HL-60/S4 (cell line): ENCODE measurements around the gene FTO.

Experiments
- in situ Hi-C: fragments of 300-500 bp; cut with MboI; formaldehyde crosslinking; loops from 2 replicates; pipeline ENCODE4 v1.14.3; 2022; ENCODE audit warnings: low sequenced_read_pairs

FTO gene

DNA sequence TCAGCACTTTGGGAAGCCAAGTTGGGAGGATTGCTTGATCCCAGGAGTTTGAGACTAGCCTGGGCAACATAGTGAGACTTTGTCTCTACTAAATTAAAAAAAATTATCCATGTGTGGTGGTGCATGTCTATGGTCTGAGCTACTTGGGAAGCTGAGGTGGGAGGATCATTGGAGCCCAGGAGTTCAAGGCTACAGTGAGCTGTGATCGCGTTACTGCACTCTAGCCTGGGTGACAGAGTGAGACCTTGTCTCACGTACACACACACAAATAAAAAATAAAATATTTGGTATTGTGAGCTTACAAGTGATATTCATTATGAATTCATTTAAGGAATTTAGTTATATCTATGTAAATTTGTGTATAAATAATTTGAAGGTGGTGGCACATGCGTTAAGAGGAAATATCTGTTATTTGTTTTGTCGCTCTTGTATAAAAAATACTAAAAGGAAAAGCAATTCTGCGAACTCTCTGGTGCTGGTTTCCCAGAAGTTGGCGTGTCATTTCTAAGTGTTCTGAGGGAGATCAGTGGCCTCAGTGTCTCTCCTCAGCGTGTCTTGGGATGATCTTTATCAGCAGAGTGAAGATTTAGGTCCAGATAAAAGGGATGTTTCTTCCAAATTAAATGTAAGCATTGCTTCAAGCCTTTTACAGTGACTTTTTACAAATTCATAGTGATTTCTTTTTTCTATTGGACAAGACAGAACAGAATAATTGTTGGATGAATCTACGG, 187.6 kb downstream of the FTO start:
- in situ Hi-C loops, result no loop called here

DNA sequence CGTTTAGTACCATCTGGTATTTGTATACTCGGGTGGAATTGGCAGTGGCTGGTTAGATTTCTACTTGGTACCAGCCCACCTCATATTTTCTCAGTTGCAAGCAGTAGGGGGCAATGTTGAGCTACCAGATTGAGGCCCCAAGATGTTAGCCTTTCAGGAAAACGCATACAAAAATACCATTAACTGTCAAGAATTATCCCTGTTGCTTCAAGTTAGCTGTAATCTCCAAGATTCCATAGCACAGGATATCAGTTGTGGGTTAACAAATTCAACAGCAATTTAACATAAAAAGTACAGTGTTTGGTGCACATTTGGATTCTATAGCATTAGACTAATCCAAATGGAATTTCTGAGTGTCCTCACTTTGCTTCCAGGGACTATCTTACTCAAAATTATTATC, 188.2 kb downstream of the FTO start:
- in situ Hi-C loops, result no loop called here

DNA sequence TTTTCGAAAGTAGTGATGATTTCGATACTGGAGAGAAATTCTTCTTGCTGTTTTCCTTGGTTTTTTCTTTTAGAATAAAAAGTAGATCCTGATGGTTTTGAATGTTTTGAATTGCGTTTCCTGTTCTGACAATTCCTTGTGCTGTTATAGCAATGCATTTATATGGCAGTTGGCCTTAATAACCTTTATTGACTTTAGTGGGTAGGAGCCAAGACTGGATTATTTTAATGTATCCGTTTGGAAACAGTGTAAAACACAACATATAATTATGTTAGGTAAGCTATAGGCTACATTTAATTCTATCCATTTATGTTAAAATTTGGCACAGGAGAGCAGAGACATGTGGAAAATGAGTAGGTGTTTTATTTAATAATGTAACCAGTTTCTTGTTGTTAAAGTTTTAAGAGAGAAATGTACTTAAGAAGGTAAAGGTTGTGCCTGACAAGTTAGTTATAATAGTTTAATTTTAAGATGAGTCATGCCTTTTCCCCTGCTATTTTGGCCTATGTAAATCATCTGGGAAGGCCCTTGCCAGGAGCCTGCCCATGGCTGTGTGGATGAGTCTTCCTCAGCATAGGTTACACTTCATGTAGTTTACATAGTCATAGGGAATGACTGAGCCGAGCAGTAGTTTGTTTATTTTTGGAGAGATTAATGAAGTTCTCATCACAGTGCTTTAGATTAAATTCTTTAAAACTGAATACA, 189.9 kb downstream of the FTO start:
- in situ Hi-C loops, result no loop called here

DNA sequence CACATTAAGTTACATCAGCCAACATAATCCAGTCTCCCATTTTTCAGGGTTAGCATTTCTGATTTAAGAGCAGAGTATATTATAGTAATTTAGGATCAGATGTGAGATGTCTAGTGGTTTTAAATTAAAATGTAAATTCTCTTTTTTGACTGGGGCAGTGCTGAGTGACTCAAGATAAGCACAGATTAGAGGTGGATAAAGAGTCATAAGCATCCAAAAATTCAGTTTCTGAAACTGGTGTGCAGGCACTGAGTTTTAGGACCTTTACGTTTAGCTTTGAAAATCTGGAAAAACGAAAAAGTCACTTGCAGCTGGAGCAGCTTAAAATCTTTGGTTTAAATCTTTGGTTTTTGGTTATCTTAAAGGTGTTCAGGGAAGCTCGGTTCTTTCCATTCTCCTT, 190.7 kb downstream of the FTO start:
- in situ Hi-C loops, result no loop called here

DNA sequence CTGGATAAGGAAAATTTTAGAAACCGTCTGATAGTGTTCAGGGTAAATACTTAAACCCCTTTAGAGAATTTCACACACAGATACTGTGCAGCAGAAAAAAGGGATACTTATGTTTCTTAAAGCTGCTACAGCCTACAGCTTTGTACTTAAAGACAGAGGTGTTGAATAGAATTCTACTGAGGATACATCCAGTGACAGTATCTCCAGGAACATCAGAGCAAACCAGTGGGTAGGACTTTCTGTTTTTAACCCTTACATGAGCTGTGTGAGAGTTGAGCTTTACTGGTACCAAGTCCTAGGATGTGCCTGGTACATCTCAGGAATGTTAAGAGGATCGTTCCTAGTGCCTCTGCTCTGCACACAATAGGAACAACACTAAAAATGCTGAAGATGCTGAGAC, 191.5 kb downstream of the FTO start:
- in situ Hi-C loops, result no loop called here

DNA sequence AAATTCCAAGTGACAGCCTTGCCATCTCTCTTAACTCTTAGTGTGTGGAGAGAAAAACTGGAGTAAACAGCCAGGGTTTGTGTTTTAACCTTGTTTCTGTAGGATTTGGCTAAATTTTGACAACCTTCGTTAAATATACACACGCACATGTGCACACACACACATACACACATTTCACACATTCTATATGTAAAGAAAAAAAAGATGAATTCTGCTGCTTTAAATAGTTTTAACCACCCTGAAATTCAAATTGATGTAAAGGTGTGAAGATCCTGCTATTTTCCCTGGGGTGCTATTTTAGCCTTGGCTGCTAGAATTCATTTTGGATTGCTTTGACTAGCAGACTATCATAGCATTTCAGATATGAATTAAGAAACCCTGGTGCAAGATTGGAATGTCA, 191.9 kb downstream of the FTO start:
- in situ Hi-C loops, result no loop called here

DNA sequence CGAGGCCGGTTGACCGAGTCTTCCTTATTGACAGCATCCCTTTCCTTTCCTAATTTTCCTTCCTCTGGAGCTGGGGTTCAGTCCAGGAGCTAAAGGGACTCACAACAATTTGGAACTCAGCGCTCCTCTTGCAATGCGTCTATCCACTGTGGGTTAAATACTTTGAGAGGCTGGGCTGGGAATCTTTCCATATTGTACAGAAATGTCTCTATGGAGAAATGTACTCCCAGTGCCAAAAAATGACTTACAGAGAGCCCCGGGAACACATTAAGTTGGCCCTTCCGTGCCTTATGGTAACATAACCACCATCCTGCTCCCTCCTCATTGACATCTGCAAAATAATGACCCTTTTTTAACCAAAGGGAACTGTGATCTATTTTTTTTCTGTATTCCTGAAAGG, 192.8 kb downstream of the FTO start:
- in situ Hi-C loops, result no loop called here

DNA sequence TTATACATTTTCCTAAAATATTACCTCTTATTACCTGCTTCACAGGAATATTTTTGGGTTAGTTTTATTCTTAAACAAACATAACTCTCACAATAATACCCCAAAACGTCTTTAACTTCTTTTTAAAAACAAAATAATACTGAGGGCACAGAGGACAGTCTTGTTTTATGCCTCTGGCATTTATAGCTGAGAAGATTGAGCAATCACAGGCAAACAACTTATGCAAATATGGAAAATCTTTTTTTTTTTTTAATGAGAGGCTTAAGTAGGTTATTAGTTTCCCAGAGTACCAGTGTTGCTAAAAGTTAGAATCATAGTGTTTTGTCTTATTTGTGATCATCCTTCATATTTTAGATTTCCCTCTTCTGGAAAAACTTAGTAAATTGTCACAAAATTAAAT, 195.0 kb downstream of the FTO start:
- in situ Hi-C loops, result no loop called here

DNA sequence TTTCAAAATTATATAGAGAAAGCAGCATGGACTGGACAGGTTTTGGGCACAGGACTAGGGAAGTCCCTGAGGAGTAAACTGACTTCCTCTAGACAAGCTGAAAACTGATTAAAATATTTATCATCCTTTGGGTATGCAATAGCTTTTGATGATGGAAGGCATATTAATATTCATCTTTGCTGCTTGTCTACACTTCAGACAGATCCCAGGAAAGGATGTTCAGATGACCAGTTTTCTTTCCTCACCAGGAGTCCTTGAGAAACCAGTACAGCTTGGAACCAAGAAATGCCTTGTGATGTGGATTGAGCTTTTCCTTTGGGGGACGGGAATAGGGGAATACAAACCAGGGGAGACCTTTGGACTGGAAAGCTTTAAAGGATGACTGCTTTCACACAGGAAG, 195.5 kb downstream of the FTO start:
- in situ Hi-C loops, result no loop called here

DNA sequence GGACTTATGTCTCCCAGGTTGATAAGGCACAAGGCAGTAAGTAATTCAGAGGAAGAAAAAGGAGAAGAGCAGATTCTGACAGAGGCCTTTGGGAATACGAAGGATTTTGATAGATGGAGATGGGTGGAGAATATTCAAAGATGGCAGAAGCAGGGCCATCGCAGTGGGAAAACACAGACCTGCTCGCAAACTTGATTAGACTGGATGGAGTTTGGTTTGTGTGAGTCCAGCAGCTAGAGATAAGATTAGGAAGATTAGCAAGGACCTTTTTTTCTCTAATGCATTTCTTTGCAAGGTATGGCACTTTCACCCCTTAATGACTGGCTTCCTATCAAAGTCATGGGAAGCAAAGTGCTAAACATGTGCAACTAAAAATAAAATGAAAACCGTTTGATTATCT, 196.7 kb downstream of the FTO start:
- in situ Hi-C loops, result no loop called here

DNA sequence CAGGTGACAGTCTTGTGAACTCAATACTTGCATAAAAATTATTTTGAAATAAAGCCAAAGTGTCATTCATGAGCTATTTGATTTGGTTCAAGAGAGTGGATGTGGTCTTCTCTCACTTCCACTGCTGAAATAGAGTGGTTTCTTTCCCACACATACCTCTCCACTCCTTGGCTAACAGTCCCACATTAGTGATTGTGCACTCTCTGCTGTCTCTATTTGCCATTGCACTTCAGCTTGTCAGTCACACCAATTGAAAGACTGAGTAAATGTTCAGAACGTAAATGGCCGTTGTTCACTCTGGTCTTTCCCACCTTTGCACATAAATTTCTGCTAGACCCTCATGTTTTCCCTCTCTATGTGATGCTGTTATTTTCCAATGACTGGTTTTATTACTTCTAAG, 197.5 kb downstream of the FTO start:
- in situ Hi-C loops, result no loop called here

DNA sequence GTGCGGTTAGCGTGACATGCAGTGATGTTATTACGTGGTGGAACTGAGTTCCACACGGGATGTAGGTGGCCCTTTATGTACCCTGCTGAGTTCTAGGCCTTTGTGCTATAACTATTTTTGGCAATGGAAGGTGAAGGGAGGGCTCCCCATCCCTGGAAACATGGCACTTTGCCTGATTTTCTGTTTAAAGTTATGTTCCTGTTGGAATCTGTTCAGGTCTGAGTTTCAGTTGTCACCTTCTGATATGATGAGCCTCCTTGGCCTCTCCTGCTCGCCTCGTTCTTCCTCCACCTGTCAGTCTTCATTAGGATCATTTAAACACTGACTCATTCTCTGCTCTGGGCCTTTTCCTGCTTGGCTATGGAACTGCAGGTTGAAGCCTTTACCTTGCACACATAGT, 200.6 kb downstream of the FTO start:
- in situ Hi-C loops, result no loop called here

DNA sequence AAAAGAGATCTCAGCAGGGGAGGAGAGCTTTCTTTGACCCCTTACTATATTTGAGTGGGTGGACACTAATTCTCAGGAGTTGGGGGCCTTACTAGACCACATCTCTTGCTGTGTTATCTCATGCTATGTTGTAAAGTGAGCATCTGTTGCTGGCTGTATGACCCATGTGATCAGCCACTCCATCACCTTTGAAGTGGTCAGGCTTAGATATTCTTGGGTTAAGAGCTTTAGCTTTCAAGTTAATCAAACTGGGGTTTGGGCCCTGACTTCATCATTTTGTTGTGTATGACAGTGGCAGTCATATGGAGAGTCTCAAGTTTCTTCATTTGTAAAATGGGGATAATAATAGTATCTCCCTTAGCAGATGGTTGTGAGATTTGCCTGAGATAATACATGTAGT, 201.1 kb downstream of the FTO start:
- in situ Hi-C loops, result no loop called here

DNA sequence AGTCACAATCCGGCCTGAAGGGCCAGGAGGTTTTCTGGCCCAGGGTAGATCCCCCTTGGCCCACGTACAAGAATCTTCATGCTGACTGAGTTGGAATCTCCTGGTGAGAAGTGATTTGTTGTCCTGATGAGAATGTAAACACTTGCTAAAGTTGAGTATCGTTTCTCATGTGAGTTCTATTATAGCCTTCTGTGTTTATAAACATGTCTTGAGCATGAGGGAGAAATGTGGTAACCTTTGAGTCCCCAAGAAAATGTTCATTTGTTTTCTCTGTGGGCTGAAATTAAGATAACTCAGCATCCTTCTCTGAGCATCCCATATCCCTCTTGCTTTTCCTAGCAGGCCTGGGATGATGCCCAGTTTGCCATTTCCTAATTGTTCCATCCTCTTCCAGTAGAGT, 204.8 kb downstream of the FTO start:
- in situ Hi-C loops, result no loop called here

DNA sequence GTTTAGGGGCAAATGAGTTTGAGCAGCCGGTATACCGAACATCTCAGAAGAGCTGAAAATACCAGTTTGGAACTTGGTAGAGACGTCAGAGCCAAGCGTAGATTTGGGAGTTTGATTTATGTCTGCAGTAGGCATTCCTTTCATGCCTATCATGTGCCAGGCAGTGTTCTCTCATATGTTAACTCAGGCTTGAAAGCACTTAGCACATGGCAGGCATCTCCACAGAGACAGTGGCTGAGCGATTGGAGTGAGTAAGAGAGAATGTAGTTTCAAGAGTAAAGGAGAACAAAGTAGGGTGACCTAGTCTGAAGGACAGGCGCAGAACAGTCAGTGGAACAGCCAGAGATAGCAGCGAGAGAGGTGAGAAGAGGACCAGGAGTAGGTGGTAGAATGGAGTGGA, 207.0 kb downstream of the FTO start:
- in situ Hi-C loops, result no loop called here

DNA sequence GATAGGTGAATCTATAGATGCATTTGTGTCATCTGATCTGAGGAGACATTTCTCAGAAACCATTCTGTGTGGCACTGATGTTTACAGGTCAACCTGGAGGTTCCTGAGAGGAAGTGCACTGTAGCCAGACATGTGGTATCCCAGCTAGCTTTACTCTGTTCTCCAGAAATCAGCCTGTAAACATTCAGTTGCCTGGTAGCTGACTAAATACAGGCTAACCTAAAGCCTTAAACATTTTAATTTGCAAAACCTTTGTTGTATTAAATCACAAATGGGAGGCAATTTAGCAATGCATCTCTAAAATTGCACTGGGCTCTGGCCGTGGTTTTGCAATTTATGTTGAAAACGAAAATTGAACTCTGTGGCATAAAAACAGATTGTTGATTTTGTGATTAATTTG, 207.6 kb downstream of the FTO start:
- in situ Hi-C loops, result no loop called here

DNA sequence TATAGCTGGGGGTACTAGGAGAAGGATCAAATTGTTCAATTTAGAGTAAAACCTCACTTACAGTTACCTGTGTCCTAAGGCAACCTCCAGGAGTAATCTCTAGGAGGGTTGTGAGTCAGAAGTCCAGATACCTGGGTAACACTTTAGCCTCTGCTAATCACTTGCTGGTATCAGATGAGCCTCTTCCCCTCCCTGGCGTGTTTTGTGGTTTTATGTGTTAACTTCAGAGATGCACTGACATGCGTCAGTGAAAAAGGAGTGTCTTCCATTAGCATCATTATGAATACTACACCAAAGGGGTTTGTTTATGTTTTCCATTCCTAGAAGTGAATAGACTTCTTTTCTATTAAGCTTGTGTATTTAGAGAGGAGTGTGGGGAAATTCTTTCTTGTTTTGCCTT, 208.2 kb downstream of the FTO start:
- in situ Hi-C loops, result no loop called here

DNA sequence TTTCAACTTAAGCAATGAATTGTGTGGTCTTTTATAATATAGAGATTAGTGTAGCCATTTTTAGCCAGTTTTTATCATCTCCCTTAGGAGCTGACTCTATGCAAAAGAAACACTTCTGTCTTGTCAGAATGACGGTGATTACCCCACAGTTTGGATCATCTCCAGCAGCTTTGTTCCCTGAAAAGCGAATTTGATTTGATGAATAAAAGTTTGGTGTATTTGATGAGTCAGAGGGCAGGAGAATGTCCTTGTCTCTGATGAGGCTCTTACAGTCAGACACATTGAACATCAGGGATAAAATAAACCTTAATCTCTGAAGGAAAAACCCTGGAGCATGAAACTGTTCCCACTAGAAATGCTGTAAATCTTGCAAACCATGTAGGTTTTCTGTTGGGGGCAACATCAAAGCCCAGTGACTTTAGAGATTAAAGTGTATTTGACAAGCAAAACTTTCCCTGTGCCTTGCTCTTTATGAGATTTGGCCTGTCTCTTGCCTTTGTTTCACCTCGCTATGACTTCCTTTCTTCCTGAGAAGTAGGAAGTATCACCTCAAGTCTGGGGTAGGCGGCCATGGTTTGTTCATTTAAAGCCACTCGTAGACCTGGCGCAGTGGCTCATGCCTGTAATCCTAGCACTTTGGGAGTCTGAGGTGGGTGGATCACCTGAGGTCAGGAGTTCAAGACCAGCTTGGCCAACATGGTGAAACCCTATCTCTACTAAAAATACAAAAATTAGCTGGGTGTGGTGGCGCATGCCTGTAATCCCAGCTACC, 209.3 kb downstream of the FTO start:
- in situ Hi-C loops, result no loop called here

DNA sequence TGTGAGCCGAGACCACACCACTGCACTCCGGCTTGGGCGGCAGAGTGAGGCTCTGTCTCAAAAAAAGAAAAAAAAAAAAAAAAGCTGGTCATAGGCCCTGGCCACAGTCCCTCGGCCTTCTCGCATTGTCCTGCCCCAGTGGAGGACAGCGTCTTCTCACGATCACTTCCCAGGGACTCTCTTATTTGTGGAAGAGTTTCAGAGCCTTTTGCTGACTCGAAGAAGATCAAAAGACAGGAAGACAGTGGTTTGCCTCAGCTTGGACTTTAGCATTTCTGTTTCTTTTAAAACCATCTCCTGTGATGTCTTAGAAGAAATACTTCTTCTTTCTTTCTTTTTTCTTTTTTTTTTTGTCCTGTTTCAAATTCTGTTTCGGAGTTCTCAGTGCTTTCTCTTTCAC, 210.0 kb downstream of the FTO start:
- in situ Hi-C loops, result no loop called here

DNA sequence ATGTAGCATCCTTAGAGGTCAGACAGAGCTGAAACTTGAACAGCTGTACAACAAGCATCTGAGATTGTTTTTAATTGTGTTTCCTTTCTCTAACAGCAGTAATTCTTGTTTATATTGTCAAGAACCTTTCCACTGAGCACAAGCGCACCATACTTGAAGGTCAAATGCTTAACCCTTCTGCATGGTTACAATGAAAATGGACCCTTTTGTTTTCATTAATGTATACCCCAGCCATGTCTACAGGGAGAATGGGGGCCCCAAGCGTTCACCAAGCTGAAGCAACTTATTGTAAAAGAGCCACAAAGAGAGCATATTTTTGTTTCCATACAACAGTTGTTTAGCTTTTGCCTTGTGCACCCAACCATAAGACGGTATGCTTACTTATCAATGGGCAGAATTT, 210.8 kb downstream of the FTO start:
- in situ Hi-C loops, result no loop called here

DNA sequence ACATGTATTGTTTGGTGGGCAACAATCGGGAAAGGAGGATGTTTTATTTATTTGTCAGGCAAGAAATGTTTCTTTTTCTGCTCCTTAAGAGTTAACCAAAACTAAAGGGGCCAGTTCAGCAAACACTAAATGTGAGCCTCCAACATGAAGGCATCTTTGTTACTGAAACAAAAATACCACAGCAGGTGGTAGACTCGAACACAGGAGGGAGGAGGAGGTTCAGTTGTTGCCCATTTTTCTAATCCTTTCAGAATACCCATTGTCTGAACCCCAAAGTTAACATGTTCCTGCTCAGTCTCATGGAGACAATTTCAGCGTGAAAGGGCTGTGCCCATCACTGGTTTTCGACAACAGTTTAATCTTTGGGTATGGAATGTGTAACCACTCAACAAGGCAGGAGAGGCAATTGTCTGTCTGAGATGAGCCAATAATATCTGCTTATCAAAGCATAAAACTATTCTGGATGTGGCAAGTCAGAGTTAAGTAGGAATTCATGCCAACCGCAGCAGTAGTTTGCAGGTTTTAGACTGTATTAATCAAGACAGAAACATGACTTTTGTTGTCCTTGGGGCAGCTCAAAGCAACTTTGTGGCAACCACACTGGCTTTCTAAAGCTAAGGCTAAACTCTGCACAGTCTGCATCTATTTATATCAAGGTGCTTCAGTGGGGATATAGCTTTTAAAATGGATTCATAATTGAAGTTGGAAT, 211.7 kb downstream of the FTO start:
- in situ Hi-C loops, result no loop called here

DNA sequence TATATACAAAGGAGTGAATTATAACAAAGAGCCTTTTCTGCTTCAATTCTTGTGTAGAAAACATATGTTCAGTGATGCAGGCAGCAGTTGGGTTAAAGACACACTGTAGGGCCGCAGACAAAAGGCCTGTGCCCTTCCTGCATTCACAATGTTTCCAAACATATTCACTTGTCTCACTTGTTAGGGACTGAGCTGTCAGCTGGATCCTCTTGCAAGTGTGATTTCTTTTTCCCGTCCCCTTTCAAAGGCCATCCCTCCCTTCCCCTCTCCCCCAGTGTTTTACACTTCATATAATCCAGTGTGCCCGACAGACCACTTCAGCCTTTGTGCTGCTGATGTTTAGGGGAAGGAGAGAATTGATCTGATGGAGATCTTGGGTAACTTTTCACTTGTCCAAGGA, 217.0 kb downstream of the FTO start:
- in situ Hi-C loops, result no loop called here
